Activated CD8-positive, alpha-beta T cell treated with anti-CD3 and anti-CD28 coated beads for 36 hours (primary cell): ENCODE data around the gene CENPB. TPM values are rescaled to one million over a fixed set of nuclear protein-coding genes. Genes with fewer than 3 reads are reported as not detected.

ENCODE experiments used
- ATAC-seq: fragments of 200-7000 bp; cut with Tn5 transposase; one replicate; pipeline ENCODE4 v1.10.0; 2021; ENCODE audit warnings: mild to moderate bottlenecking, moderate library complexity
- CTCF ChIA-PET: fragments of 350-600 bp; sonication (Branson Sonifier 250); formaldehyde crosslinking; loops from one replicate; lab custom pipeline; 2021; ENCODE audit warnings: antibody characterized with exemption; lab: Charles Lee
- POLR2A ChIA-PET: fragments of 350-600 bp; sonication (Branson Sonifier 250); formaldehyde crosslinking; loops from one replicate; lab custom pipeline; 2021; ENCODE audit warnings: antibody characterized with exemption; lab: Charles Lee
- DNase-seq: peaks from one replicate; pipeline ENCODE4 v3.0.0-alpha.2; 2020
- H3K27ac Mint-ChIP-seq: one replicate; pipeline ENCODE4 v1.8.0; 2021; ENCODE audit warnings: mild to moderate bottlenecking, mixed read lengths
- H3K27me3 Mint-ChIP-seq: one replicate; pipeline ENCODE4 v1.8.0; 2021; ENCODE audit warnings: mixed read lengths
- H3K36me3 Mint-ChIP-seq: one replicate; pipeline ENCODE4 v1.8.0; 2021; ENCODE audit warnings: low read depth, mixed read lengths
- H3K4me1 Mint-ChIP-seq: one replicate; pipeline ENCODE4 v1.8.0; 2021; ENCODE audit warnings: low read depth, mixed read lengths
- H3K4me3 Mint-ChIP-seq: one replicate; pipeline ENCODE4 v1.8.0; 2021; ENCODE audit warnings: mild to moderate bottlenecking, moderate library complexity, mixed read lengths
- H3K9me3 Mint-ChIP-seq: one replicate; pipeline ENCODE4 v1.8.0; 2021; ENCODE audit warnings: mixed read lengths
- CTCF ChIP-seq: fragments of 200-600 bp; IDR thresholded peaks from one replicate; pipeline ENCODE4 v1.8.0; 2022; ENCODE audit warnings: antibody characterized with exemption, mild to moderate bottlenecking
- intact Hi-C: fragments of 100-400 bp; cut with micrococcal nuclease; formaldehyde crosslinking; loops from one replicate; pipeline ENCODE4 v1.10.0; 2022
- total RNA-seq, 2 experiments: library from RNA; stranded (reverse); gene quantifications; one replicate each; pipeline ENCODE4 v1.2.3, GENCODE V29; 2021

The CENPB gene
- total RNA-seq, 2 experiments from 2014 or later, result 35.0 to 35.4 TPM

GRCh38 chr20:3744037-3744436 is 42.5 kb downstream of the CENPB start:
- intact Hi-C loops, result no loop called here
- no peak overlapping the region for H3K27ac Mint-ChIP-seq
- POLR2A ChIA-PET, result interaction anchor here (0.9 kb wide), 1 partner anchor 23 kb away, joined by 3 read pairs; no protein-coding TSS in a partner anchor

GRCh38 chr20:3743251-3743650 is 43.3 kb downstream of the CENPB start:
- Mint-ChIP-seq H3K4me3 (no peak overlapping the region), H3K9me3 (no peaks in the 10 kb centered on the region), H3K27ac (no peak overlapping the region), H3K4me1 (peaks cover 7% of the 10 kb centered on the region), H3K36me3 (no peaks in the 10 kb centered on the region), H3K27me3 (peaks cover 4% of the 10 kb centered on the region)
- no peak for TF ChIP-seq CTCF
- DNase-seq (no peak), ATAC-seq (no peak)
- CTCF ChIA-PET, result interaction anchor here (1.0 to 1.5 kb wide), 2 partner anchors 9 to 24 kb away, joined by 3 to 4 read pairs; partner anchors contain the start of gene ADISSP
- POLR2A ChIA-PET, result no interaction called here
- intact Hi-C loops, result no loop called here

More at GRCh38 chr20:3744037-3744436, 42.5 kb downstream of the CENPB start:
- Mint-ChIP-seq H3K4me1 (peaks cover 7% of the 10 kb centered on the region), H3K9me3 (no peaks in the 10 kb centered on the region), H3K4me3 (no peak overlapping the region), H3K36me3 (no peaks in the 10 kb centered on the region), H3K27me3 (peaks cover 4% of the 10 kb centered on the region)
- no peak for TF ChIP-seq CTCF
- CTCF ChIA-PET, result interaction anchor here (1.0 to 1.8 kb wide), 5 partner anchors 9 to 68 kb away, joined by 3 to 10 read pairs (median 4); partner anchors contain the start of gene ADISSP
- ATAC-seq, result no peak
- DNase-seq, result no peak

GRCh38 chr20:3741836-3742458 is 44.6 kb downstream of the CENPB start:
- ChIA-PET CTCF (interaction anchor here (0.9 to 1.6 kb wide), 3 partner anchors 9 to 115 kb away, joined by 3 to 5 read pairs (median 4); no protein-coding TSS in a partner anchor), POLR2A (interaction anchor here (0.6 kb wide), 2 partner anchors 130 to 163 kb away, joined by 3 read pairs; no protein-coding TSS in a partner anchor)
- H3K4me3 Mint-ChIP-seq, result no peak overlapping the region
- H3K27me3 Mint-ChIP-seq, result peaks cover 4% of the 10 kb centered on the region
- H3K4me1 Mint-ChIP-seq, result peaks cover 7% of the 10 kb centered on the region
- ATAC-seq, result no peak
- no peaks in the 10 kb centered on the region for H3K36me3 Mint-ChIP-seq
- TF ChIP-seq CTCF, result no peak
- H3K9me3 Mint-ChIP-seq, result no peaks in the 10 kb centered on the region
- H3K27ac Mint-ChIP-seq, result no peak overlapping the region
- DNase-seq, result no peak
- intact Hi-C loops, result no loop called here

GRCh38 chr20:3740615-3741301 is 45.8 kb downstream of the CENPB start:
- Mint-ChIP-seq H3K4me3 (no peak overlapping the region), H3K4me1 (peaks cover 7% of the 10 kb centered on the region), H3K9me3 (no peaks in the 10 kb centered on the region), H3K27me3 (peaks cover 4% of the 10 kb centered on the region), H3K36me3 (no peaks in the 10 kb centered on the region), H3K27ac (no peak overlapping the region)
- no peak for ATAC-seq
- POLR2A ChIA-PET, result interaction anchor here (1.1 kb wide), 1 partner anchor 184 kb away, joined by 3 read pairs; no protein-coding TSS in a partner anchor
- CTCF ChIA-PET, result interaction anchor here (1.1 to 1.6 kb wide), 2 partner anchors 11 to 12 kb away, joined by 3 to 4 read pairs; no protein-coding TSS in a partner anchor
- intact Hi-C loops, result no loop called here
- no peak for TF ChIP-seq CTCF
- no peak for DNase-seq
